OCI-LY3 (cell line): ENCODE results near the gene ZSCAN31.
"Not testable (repeated sequence)": the region's sequence is repeated elsewhere in the genome, so short reads cannot be mapped to it uniquely, and the experiment has no call there.

ENCODE experiments used
- H2AFZ ChIP-seq: fragments of 200-600, 300-600 bp; shearing (Covaris generic); 2 replicates; pipeline ENCODE4 v1.6.0; 2014; ENCODE audit warnings: antibody characterized with exemption, low read depth, low read length
- H3K27ac ChIP-seq: fragments of 200-600, 300-600 bp; sonication (generic); 2 replicates; pipeline ENCODE4 v1.5.1; 2014; ENCODE audit warnings: mild to moderate bottlenecking, low read length, moderate library complexity, mixed read lengths
- H3K27me3 ChIP-seq: fragments of 200-600, 300-600 bp; sonication (generic); 2 replicates; pipeline ENCODE4 v1.6.1; 2014; ENCODE audit warnings: low read depth, low read length, mixed read lengths
- H3K36me3 ChIP-seq: fragments of 200-600, 300-600 bp; sonication (generic); replicated peaks from 2 replicates; pipeline ENCODE3; 2014; ENCODE audit warnings: low read depth, low read length, mixed read lengths
- H3K4me1 ChIP-seq: fragments of 300-600, 200-600 bp; sonication (generic); 2 replicates; pipeline ENCODE4 v1.6.1; 2014; ENCODE audit warnings: low read length, mixed read lengths
- H3K4me2 ChIP-seq: fragments of 200-600, 300-600 bp; sonication (generic); 2 replicates; pipeline ENCODE4 v1.6.1; 2014; ENCODE audit warnings: low read length, mixed read lengths
- H3K4me3 ChIP-seq: fragments of 300-600, 200-600 bp; sonication (generic); 2 replicates; pipeline ENCODE4 v1.5.1; 2014; ENCODE audit warnings: antibody characterized with exemption, mild to moderate bottlenecking, low read length, moderate library complexity
- H3K79me2 ChIP-seq: fragments of 300-600, 200-600 bp; shearing (Covaris generic); 2 replicates; pipeline ENCODE4 v1.6.1; 2014; ENCODE audit warnings: mild to moderate bottlenecking, low read length, mixed read lengths
- H3K9ac ChIP-seq: fragments of 300-600, 200-600 bp; shearing (Covaris generic); 2 replicates; pipeline ENCODE4 v1.6.0; 2014; ENCODE audit warnings: mild to moderate bottlenecking, low read length, moderate library complexity
- H3K9me3 ChIP-seq: fragments of 200-600, 300-600 bp; shearing (Covaris generic); 2 replicates; pipeline ENCODE4 v1.6.1; 2014; ENCODE audit warnings: low read length, mixed read lengths; ENCODE audit not compliant: insufficient read depth
- H4K20me1 ChIP-seq: fragments of 200-600, 300-600 bp; sonication (generic); 2 replicates; pipeline ENCODE4 v1.6.1; 2016; ENCODE audit warnings: low read length, mixed read lengths; ENCODE audit not compliant: insufficient read depth
- EZH2phosphoT487 ChIP-seq: fragments of 200-600 bp; shearing (Covaris generic); IDR thresholded peaks from 2 replicates; pipeline ENCODE4 v1.6.1; 2018; ENCODE audit warnings: antibody characterized with exemption, mixed run types, low read depth
- TF ChIP-seq, protein P1 (sequence below): fragments of 200-600, 300-600 bp; sonication (generic); IDR thresholded peaks from 2 replicates; pipeline ENCODE4 v1.5.1; 2014; ENCODE audit warnings: antibody characterized with exemption, low read length, low read depth

Gene ZSCAN31

DNA sequence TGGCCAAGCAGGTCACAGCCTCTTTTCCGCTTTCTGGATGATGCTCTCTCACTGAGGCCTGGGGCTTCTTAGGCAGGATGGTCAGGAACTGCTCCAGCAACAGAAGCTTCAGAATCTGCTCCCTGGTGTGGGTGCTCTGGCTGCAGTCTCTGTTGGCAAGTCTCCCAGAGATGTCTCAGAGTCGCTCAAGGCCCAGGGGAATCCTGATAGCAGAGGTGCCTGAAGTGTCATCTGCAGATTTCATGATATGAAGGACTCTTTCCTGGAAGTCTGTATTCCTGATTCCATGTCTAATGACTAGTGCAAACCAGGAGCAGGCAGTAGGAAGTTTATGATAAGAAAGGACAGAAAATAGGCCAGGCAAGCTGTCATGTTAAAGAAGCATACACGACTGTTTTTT, 20.3 kb downstream of the ZSCAN31 start:
- no peaks in the 10 kb centered on the region for H3K4me1 ChIP-seq
- no peak overlapping the region for H3K4me3 ChIP-seq
- H3K36me3 ChIP-seq = no peaks in the 10 kb centered on the region
- no peak overlapping the region for H2AFZ ChIP-seq
- no peaks in the 10 kb centered on the region for H4K20me1 ChIP-seq
- H3K27me3 ChIP-seq = no peaks in the 10 kb centered on the region
- H3K79me2 ChIP-seq = no peaks in the 10 kb centered on the region
- H3K9me3 ChIP-seq = no peaks in the 10 kb centered on the region
- no peak for TF ChIP-seq EZH2phosphoT487
- TF ChIP-seq, protein P1, sequence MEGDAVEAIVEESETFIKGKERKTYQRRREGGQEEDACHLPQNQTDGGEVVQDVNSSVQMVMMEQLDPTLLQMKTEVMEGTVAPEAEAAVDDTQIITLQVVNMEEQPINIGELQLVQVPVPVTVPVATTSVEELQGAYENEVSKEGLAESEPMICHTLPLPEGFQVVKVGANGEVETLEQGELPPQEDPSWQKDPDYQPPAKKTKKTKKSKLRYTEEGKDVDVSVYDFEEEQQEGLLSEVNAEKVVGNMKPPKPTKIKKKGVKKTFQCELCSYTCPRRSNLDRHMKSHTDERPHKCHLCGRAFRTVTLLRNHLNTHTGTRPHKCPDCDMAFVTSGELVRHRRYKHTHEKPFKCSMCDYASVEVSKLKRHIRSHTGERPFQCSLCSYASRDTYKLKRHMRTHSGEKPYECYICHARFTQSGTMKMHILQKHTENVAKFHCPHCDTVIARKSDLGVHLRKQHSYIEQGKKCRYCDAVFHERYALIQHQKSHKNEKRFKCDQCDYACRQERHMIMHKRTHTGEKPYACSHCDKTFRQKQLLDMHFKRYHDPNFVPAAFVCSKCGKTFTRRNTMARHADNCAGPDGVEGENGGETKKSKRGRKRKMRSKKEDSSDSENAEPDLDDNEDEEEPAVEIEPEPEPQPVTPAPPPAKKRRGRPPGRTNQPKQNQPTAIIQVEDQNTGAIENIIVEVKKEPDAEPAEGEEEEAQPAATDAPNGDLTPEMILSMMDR = no peak
- no peak overlapping the region for H3K27ac ChIP-seq
- H3K9ac ChIP-seq = no peak overlapping the region
- H3K4me2 ChIP-seq = no peak overlapping the region

DNA sequence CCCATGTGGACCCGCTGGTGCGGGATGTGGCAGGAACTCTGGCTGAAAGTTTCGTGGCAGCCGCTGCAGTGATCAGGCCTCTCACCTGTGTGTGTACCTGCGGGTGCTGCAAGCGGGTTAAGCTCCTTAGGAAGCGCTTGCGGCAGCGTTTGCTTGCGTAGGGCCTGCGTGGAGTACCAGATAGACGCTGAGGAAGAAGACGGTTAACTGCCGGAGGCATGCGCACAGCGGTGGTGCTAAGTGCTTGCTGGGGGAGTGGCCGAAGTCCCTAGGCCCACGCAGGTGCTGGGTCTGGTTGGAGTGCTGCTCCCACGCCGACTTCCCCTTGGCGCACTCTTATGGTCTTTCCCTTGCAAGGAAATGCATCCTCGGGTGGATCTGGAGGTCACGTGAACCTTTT, 23.0 kb downstream of the ZSCAN31 start:
- Histone ChIP-seq H3K9me3 (no peaks in the 10 kb centered on the region), H3K27ac (no peak overlapping the region), H3K27me3 (no peaks in the 10 kb centered on the region), H3K36me3 (no peaks in the 10 kb centered on the region), H3K4me1 (no peaks in the 10 kb centered on the region), H3K79me2 (no peaks in the 10 kb centered on the region), H3K4me3 (no peak overlapping the region), H3K4me2 (no peak overlapping the region), H3K9ac (no peak overlapping the region), H2AFZ (no peak overlapping the region), H4K20me1 (no peaks in the 10 kb centered on the region)
- no peak for TF ChIP-seq EZH2phosphoT487
- TF ChIP-seq, protein P1 = no peak

DNA sequence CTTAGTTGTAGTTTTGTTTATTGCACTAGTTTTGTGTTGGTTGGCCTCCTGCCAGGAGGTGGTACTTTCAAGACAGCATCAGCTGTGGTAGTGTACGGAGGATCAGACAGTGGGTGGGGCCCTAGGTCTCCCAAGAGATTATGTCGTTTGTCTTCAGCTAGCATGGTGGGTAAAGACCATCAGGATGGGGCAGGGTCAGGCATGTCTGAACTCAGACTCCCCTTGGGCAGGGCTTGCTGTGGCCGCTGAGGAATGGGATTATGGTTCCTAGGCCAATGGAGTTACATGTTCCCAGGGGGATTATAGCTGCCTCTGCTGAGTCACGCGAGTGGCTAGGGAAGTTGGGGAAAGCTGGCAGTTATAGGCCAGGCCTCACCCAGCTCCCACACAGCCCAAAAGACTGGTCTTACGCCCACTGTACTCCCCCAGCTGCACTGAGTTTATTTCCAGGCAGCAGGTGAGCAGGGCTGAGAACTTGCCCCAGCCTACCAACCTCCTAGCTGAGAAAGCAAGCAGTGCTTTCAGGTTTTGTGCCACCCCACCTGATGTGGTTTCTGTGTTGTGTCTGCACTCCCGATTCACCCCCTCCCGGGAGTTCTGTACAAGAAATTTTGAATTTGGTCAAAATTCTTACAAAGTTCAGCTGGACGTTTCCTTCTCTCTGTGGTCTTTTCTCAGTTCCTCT, 24.7 kb downstream of the ZSCAN31 start:
- Histone ChIP-seq H3K9ac (no peak overlapping the region), H3K79me2 (no peaks in the 10 kb centered on the region), H3K9me3 (no peaks in the 10 kb centered on the region), H3K27ac (no peak overlapping the region), H3K27me3 (no peaks in the 10 kb centered on the region), H3K36me3 (no peaks in the 10 kb centered on the region), H4K20me1 (no peaks in the 10 kb centered on the region), H3K4me3 (no peak overlapping the region), H3K4me2 (no peak overlapping the region), H3K4me1 (no peaks in the 10 kb centered on the region), H2AFZ (no peak overlapping the region)
- TF ChIP-seq EZH2phosphoT487 = no peak
- TF ChIP-seq, protein P1 = no peak

DNA sequence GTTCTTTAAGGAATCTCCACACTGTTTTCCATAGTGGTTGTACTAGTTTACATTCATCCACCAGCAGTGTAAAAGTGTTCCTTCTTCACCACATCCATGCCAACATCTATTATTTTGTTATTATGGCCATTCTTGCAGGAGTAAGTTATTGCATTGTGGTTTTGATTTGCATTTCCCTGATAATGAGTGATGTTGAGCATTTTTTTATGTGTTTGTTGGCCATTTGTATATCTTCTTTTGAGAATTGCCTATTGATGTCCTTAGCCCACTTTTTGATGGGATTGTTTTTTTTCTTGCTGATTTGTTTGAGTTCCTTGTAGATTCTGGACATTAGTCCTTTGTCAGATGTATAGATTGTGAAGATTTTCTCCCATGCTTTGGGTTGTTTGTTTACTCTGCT, 29.6 kb downstream of the ZSCAN31 start:
- H4K20me1 ChIP-seq, H3K79me2 ChIP-seq, H3K36me3 ChIP-seq, H3K27me3 ChIP-seq, H3K27ac ChIP-seq, H3K9ac ChIP-seq, H3K4me3 ChIP-seq, H3K4me1 ChIP-seq, H2AFZ ChIP-seq, H3K4me2 ChIP-seq, H3K9me3 ChIP-seq: not testable (repeated sequence)
